Calu3 (cell line): ENCODE data around the gene GRID2. TPM values are rescaled to one million over a fixed set of nuclear protein-coding genes. Genes with fewer than 3 reads are reported as not detected.

Source experiments
- BruUV-seq: library from RNA; stranded (reverse); fragments of 400-500 nt; replicated peaks from 2 replicates; lab custom pipeline; 2021; lab: Mats Ljungman, UMichigan
- CTCF ChIA-PET: fragments of 300-600 bp; sonication (Branson Sonifier 250); formaldehyde crosslinking; loops from one replicate; lab custom pipeline; 2022; ENCODE audit warnings: antibody characterized with exemption; lab: Charles Lee
- DNase-seq: peaks from one replicate; pipeline ENCODE4 v3.0.0; 2022
- H3K27ac Mint-ChIP-seq: one replicate; pipeline ENCODE4 v1.8.0; 2022; ENCODE audit warnings: mixed read lengths; ENCODE audit not compliant: unreplicated experiment
- H3K27me3 Mint-ChIP-seq: one replicate; pipeline ENCODE4 v1.8.0; 2022; ENCODE audit warnings: mixed read lengths; ENCODE audit not compliant: unreplicated experiment
- H3K36me3 Mint-ChIP-seq: one replicate; pipeline ENCODE4 v1.8.0; 2022; ENCODE audit warnings: mild to moderate bottlenecking, moderate library complexity, mixed read lengths; ENCODE audit not compliant: insufficient read depth, unreplicated experiment
- H3K4me1 Mint-ChIP-seq: one replicate; pipeline ENCODE4 v1.8.0; 2022; ENCODE audit warnings: mild to moderate bottlenecking, low read depth, mixed read lengths; ENCODE audit not compliant: unreplicated experiment
- H3K4me3 Mint-ChIP-seq: one replicate; pipeline ENCODE4 v1.8.0; 2022; ENCODE audit warnings: mild to moderate bottlenecking, low read depth, moderate library complexity, mixed read lengths; ENCODE audit not compliant: unreplicated experiment
- H3K9me3 Mint-ChIP-seq: one replicate; pipeline ENCODE4 v1.8.0; 2022; ENCODE audit warnings: low read depth, mixed read lengths; ENCODE audit not compliant: unreplicated experiment
- CTCF ChIP-seq: fragments of 200-600 bp; IDR thresholded peaks from one replicate; pipeline ENCODE4 v1.8.0; 2022; ENCODE audit warnings: antibody characterized with exemption; ENCODE audit not compliant: unreplicated experiment
- intact Hi-C: fragments of 100-400 bp; cut with micrococcal nuclease; formaldehyde crosslinking; loops from one replicate; pipeline ENCODE4 v1.10.0; 2022; ENCODE audit not compliant: unreplicated experiment
- total RNA-seq: library from RNA; stranded (reverse); gene quantifications from 2 replicates; pipeline ENCODE4 v1.2.3, GENCODE V29; 2022

GRID2 gene
- total RNA-seq, 1 experiment from 2014 or later, result not detected

DNA sequence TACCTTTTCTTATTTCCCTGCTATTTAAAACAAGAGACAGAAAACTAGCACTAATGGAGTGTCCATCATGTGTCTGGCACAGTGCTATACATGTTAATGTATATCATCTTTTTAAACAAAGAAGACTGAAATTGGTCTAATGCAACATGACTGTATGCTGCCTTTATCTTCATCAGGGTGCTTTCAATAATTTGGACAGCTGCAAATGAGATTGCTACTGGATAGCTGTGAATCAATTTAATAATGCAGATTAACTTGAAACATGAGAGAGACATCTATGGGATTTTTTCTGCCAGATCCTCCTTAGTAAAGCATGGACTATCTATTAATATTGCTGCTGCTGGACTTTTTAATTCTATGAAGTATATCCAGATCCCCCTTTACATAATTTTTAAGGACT is 1269.5 kb downstream of the GRID2 start:
- Mint-ChIP-seq H3K9me3 (no peaks in the 10 kb centered on the region), H3K4me1 (no peaks in the 10 kb centered on the region), H3K27me3 (no peaks in the 10 kb centered on the region), H3K4me3 (no peak overlapping the region), H3K27ac (no peak overlapping the region), H3K36me3 (no peaks in the 10 kb centered on the region)
- intact Hi-C loops, result no loop called here
- no peak for DNase-seq
- no TSS peak for BruUV-seq
- TF ChIP-seq CTCF, result no peak
- CTCF ChIA-PET, result no interaction called here

DNA sequence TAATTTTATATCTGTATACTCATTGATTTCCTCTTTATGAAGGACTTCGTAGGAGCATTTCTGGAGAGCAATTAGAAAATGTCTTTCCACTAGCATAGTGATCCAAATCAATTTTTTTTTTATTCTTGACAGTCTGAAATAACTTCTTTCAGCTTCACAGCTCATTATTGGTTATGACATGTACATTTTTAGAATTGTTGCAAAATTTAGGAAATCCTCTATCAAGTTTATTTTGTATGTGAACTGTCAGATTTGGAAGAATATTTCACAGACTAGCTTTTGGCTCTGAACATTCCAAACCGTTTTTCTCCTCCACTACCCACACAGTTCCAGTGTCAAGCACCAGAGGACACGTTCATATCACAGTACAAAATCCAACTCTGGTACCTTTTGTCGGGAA is 1275.2 kb downstream of the GRID2 start:
- Mint-ChIP-seq H3K4me1 (no peaks in the 10 kb centered on the region), H3K27me3 (no peaks in the 10 kb centered on the region), H3K9me3 (no peaks in the 10 kb centered on the region), H3K4me3 (no peak overlapping the region), H3K27ac (no peak overlapping the region), H3K36me3 (no peaks in the 10 kb centered on the region)
- BruUV-seq, result no TSS peak
- no peak for TF ChIP-seq CTCF
- no peak for DNase-seq
- intact Hi-C loops, result no loop called here
- CTCF ChIA-PET, result interaction anchor here (0.7 kb wide), 1 partner anchor 194 kb away, joined by 3 read pairs; no protein-coding TSS in a partner anchor

DNA sequence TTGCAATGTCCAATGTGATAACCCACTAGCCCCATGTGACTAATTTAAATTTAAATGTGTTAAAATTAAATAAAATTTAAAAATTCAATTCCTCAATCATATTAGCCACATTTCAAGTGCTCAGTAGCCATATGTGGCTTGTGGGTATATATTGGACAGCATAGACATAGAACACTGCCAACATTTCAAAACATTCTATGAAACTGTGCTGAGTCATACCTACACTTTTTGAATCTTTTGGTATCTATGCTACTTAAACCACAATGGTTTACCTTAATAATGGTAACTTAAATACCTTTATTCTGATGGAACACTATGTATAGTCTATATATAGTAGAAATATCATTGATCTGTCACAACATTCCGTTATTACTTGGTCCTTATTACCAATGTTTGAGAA is 1301.4 kb downstream of the GRID2 start:
- H3K27me3 Mint-ChIP-seq, result no peaks in the 10 kb centered on the region
- no TSS peak for BruUV-seq
- H3K36me3 Mint-ChIP-seq, result no peaks in the 10 kb centered on the region
- H3K4me1 Mint-ChIP-seq, result no peaks in the 10 kb centered on the region
- H3K27ac Mint-ChIP-seq, result no peak overlapping the region
- CTCF ChIA-PET, result no interaction called here
- intact Hi-C loops, result no loop called here
- no peak for DNase-seq
- peaks cover 6% of the 10 kb centered on the region for H3K9me3 Mint-ChIP-seq
- no peak for TF ChIP-seq CTCF
- H3K4me3 Mint-ChIP-seq, result no peak overlapping the region

DNA sequence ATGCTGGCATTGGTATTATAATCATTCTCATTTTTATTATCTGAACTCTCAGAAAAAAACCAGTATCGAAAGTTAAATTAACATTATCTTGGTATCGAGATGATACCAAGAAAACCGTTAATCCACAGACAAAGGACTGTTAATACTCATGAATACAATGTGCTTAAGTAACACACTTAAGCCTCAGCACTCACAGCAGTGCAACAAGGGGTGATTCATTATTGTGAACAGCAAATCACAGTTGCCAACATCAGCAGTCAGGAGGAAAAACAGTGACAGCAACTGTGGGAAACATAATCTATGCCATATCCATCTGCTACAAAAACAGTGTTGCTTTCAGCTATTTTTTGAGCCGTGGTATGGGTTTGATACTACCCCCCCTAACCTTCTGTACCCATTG is 1313.8 kb downstream of the GRID2 start:
- no peaks in the 10 kb centered on the region for H3K36me3 Mint-ChIP-seq
- no peaks in the 10 kb centered on the region for H3K27me3 Mint-ChIP-seq
- no peaks in the 10 kb centered on the region for H3K4me1 Mint-ChIP-seq
- H3K4me3 Mint-ChIP-seq, result no peak overlapping the region
- no TSS peak for BruUV-seq
- DNase-seq, result no peak
- TF ChIP-seq CTCF, result no peak
- H3K27ac Mint-ChIP-seq, result no peak overlapping the region
- intact Hi-C loops, result no loop called here
- H3K9me3 Mint-ChIP-seq, result peaks cover 5% of the 10 kb centered on the region
- CTCF ChIA-PET, result no interaction called here

DNA sequence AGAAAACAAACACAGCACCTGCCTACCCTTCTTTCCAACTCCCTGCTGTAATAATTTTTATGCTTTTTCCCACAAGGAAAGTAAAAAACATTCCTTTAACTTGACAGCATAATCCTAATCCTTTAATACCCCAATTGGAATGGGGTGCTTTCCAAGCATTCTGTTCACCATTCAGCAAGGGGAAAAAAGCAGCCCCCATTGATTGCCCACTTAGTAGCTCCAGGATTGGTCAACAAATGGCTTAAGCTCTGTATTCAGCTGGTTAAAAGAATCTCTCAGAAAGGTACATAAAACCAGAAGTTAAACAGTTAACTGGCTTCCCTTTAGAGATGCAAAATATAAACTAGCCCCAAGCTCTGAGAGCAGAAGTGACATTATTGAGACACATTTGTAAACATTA is 1330.0 kb downstream of the GRID2 start:
- Mint-ChIP-seq H3K27ac (no peak overlapping the region), H3K4me3 (no peak overlapping the region), H3K9me3 (peaks cover 2% of the 10 kb centered on the region), H3K36me3 (no peaks in the 10 kb centered on the region), H3K27me3 (no peaks in the 10 kb centered on the region), H3K4me1 (no peaks in the 10 kb centered on the region)
- no peak for DNase-seq
- no peak for TF ChIP-seq CTCF
- intact Hi-C loops, result no loop called here
- BruUV-seq, result no TSS peak
- CTCF ChIA-PET, result no interaction called here
